Ecto neural progenitor cell (in vitro differentiated cells): ENCODE measurements around the gene PISD.
"Not testable (repeated sequence)": the region's sequence is repeated elsewhere in the genome, so short reads cannot be mapped to it uniquely, and the experiment has no call there.

ENCODE experiments used
- DNase-seq: peaks from one replicate; pipeline ENCODE4 v3.0.0-alpha.2; 2018; ENCODE audit warnings: low spot score

The PISD gene

GRCh38 chr22:31607696-31608095 is 54.3 kb downstream of the PISD start:
- DNase-seq = no peak

DNA sequence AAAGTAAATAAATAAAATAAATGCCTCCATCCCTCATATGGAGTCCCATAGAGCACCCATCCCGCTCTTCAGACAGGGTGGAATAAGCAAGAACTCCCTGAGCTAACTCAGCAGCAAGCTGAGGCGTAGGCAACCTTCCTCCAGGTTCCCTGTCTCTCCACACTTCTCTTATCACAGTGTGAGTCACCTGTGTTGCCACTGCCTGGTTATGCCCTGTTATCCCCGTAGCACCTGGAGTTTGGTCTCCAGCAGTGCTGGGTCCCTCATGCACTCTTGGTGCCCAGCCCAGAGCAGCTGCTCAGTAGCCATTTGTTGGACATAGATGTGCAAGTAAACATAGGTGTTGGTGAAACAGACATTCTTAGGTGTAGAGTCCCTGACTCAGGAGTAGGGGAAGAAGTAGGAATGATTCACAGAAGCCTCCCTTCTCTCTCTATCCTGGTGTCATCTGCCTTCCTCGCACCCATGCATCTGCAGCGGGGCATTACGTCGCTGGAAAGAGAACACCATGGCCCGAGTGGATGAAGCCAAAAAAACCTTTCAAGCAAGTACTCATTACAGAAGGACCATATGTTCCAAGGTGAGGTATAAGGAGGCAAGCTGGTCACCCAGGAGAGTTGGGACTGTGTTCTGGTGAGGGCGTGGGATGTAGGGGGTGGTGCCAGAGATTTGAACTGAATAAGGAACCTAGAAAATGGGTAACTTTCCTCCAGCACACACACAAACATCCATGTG is 56.0 kb downstream of the PISD start:
- no peak for DNase-seq

DNA sequence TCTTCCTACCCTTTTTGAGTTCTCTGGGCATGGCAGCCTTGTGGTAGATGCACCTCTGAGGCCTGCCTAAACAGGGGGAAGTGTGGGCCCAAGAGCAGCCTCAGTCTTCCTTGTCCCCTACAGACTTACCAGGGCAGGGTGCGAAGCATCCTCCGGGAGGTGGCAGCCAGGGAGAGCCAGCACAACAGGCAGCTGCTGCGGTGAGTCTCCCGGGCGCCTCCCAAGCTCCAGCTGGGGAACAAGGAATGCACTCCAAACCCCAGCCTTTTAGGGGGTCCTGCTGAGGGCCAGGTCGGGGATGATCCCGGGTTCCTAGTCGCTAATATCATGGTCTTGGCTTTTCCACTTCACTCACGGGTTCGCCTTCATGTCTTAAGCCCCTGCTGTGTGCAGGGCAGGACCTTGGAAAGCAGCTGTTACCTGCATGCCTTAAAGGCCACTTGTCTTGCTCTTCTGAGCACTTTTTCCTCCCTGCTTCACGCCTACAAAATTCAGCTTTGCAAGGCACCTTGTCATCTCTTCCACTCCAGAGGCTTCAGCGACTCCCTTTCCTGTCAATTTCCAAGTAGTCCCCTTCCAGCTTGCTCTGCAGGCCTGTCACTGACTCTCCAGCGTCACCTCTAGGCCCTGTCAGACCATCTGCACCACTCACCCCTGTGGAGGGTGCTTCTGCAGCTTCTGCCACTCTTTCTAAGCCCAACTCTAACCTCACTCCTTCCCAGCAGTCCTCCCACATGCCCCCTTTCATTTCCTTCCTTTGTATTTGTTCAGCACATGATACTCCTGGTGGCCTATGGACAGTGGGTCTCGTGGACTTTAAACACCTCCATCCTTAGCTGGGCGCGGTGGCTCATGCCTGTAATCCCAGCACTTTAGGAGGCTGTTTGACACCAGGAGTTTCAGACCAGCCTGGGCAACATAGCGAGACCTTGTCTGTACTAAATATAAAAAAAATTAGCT is 57.0 kb downstream of the PISD start:
- no peak for DNase-seq

DNA sequence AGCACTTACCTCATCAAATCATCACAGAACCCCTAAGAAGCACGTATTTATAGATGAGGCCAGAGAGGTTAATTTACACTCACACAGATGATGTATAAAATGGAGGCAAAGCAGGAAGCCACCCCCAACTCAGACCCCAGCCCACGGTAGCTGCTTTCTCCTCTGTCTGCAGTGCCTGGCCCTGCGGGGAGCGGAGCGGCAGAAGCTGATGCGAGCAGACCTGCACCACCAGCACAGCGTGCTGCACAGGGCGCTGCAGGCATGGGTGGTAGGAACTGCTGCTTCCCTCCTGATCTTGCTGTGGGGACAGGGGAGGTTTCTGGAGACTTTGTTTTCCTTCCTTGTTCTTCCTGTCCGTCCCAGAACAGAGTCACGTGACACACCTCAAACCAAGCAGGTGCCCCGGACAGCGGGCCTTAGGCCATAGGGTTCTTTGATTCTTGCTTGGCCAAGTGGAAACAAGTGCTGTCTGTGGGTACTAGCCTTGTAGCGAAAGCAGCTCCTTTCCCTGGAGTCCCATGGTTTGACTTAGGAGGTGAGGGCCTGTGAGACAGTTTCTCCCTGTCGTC is 57.8 kb downstream of the PISD start:
- DNase-seq = no peak

DNA sequence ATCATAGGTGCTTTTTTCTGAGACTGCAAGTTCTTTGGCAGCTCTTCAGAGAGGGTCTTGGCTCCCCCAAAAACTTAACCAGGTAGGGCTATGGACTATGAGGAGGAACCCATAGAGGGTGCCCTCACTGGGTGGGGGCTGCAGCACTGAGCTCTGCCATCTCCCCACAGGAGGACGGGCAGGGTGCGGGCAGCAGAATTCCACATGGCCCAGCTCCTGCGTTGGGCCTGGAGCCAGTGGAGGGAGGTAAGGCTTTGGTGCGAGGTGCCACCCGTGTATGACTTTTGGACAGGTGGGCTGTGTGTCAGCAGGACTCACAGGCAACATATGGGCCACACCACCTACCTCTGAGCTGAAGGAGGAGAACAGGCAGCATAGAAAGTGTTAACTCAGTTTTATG is 58.4 kb downstream of the PISD start:
- DNase-seq = no peak

DNA sequence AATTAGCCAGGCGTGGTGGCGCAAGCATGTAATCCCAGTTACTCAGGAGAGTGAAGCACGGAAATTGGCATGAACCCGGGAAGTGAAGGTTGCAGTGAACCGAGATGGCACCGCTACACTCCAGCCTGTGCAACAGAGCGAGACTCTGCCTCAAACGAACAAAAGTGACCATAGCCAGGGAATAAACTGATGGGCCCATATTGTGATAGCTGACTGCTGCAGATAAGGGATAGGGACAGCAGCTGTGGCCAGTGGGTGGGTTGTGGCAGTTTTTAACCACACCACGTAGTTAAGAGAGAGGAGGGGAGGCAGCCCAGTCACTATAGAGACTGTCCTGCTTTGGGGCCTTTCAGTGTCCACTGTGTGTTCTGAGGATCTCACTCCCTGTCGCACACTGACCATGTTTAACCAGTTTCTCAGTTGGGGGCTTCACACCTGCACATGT is 58.9 kb downstream of the PISD start:
- no peak for DNase-seq

- no peak for DNase-seq
Observed at GRCh38 chr22:31602259-31602952, 59.6 kb downstream of the PISD start.

GRCh38 chr22:31595271-31595670 is 66.7 kb downstream of the PISD start:
- no peak for DNase-seq

DNA sequence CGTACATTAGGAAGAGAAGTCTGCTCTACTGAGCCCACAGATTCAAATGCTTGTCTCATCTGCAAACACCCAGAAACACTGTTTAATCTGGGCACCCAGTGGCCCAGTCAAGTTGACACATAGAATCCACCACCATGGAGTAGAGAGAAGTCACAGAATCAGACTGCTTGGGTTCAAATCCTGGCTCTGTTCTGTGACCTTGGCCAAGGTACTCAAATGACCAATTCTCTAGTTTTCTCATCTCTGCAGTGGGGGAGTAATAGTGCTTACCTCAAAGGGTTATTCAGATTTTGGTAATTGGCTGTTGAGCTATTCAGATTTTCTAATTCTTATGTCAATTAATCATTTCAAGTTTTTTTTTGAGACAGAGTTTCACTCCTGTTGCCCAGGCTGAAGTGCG is 71.9 kb downstream of the PISD start:
- not testable (repeated sequence) for DNase-seq

GRCh38 chr22:31588970-31589675 is 72.9 kb downstream of the PISD start:
- DNase-seq = no peak

DNA sequence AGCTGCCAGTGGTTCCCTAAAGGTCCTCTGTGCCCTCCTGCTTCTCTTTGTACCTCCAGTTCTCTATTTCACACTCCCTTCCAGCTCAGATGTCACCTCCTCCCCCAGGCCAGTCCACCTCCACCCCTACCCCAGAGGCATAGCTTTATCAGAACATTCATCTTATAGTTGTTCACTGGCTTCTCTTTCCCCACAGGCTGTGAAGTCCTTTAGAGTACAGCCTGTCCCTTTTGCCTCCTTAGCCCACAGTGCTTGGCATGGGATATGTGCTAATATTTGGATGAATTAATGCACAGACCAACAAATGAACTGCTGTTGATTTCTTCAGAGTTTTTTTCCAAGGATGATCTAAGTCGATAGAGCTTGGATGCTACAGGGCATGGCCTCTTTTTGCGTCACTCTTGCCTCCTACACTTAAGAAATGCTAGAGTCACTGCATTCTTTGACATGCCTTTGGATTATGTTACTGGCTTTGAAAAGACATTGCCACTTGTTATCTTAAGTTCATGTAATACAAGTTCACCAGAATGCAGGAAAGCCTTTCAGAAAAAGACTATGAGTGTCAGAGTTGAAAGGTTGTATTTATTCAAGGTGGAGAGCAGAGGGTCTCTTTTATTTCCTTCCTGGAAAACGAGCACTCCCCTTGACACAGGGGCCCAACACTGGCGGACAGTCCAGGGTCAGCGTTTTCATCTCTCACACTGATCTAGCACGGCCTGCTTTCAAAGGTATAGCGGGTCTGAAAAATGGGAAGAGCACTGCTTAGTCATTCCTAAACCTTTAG is 75.7 kb downstream of the PISD start:
- DNase-seq = no peak

GRCh38 chr22:31585161-31585859 is 76.7 kb downstream of the PISD start:
- DNase-seq = no peak

GRCh38 chr22:31584804-31585160 is 77.2 kb downstream of the PISD start:
- no peak for DNase-seq

GRCh38 chr22:31583861-31584485 is 78.0 kb downstream of the PISD start:
- no peak for DNase-seq

DNA sequence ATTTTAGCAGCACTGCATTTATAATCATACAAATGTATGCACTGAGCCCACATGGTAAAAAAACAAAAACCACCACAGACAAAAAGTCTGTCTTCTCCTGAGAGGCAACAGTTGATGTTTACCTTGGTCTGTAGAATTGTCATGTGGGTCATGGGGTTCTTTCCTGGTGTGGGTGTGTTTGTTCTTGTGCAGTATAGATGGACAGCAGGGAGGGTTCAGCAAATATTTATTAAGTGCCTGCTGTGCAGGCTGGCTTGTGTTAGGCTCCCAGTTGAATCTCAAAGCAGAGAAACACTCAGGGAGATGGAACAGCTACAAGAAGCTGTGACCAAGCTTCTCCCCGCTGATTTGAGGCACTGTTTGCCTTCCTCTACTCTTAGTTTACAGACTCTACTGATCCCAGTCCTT is 82.2 kb downstream of the PISD start:
- no peak for DNase-seq

DNA sequence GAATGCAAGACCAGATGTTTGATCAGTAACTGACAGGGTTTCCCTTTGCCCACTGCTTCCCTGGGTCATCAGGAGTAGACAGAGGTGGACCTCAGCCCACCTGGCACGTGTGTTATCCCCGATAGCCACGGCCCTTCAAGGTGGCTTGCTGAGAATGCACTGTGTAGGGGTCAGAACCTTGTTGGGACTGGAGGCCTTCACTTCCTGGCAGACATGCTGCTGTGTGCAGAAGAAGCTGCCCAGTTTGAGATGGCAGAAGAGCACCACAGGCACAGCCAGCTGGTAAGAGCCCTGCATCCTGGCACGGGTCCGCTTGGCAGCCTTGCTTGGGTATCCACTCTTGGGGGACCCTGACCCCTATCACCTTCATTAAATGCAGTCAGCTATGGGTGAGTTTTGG is 83.8 kb downstream of the PISD start:
- no peak for DNase-seq

- no peak for DNase-seq
Observed at GRCh38 chr22:31577711-31578110, 84.3 kb downstream of the PISD start.

GRCh38 chr22:31575190-31575589 is 86.8 kb downstream of the PISD start:
- DNase-seq = no peak

DNA sequence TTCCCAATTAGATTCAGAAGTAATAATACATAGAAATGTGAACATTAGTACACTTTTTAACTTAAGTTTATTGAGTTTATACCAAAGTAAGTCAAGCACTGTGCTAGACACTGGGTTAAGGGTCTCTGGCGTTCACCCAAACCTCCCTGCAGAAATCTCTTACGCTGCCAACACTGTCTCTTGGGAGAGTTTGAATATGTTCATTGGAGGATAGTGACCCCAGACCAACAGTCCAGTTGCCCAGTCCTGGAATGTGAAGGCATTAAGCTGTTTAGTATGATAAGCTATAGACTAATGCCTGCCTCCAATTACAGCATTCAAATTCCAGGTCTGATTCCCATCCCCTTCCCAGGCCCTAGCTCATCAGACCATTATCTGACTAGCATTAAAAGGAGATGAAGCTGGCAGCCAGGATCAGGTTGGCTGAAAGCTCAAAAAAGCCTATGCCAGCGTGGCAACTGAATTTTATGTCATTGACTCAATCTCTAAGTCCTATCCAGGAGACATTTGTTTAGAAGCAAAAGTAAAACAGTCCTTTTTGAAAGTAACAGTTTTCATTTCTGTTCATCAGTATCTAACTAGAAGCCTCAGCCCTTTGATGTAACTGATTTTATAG is 87.9 kb downstream of the PISD start:
- DNase-seq = no peak
